H9 (cell line): ENCODE results near the gene PRKX. TPM values are rescaled to one million over a fixed set of nuclear protein-coding genes. Genes with fewer than 3 reads are reported as not detected.

Experiments used
- DNase-seq: peaks from one replicate; pipeline ENCODE4 v3.0.0-alpha.2; 2017
- H2AFZ ChIP-seq: one replicate; pipeline ENCODE4 v1.6.1; 2013; ENCODE audit warnings: mild to moderate bottlenecking, low read length, control low read depth, moderate library complexity
- H2AK5ac ChIP-seq: 2 replicates; pipeline ENCODE4 v1.6.1; 2013; ENCODE audit warnings: low read length, control low read depth, mixed read lengths; ENCODE audit not compliant: insufficient read length
- H2BK120ac ChIP-seq: one replicate; pipeline ENCODE4 v1.6.1; 2013; ENCODE audit warnings: low read depth, mild to moderate bottlenecking, low read length, control low read depth, inconsistent platforms; ENCODE audit not compliant: poor library complexity, severe bottlenecking
- H2BK12ac ChIP-seq: 2 replicates; pipeline ENCODE4 v1.6.1; 2013; ENCODE audit warnings: low read length, control low read depth, mixed read lengths, low read depth; ENCODE audit not compliant: insufficient read length
- H2BK15ac ChIP-seq: 2 replicates; pipeline ENCODE4 v1.6.1; 2013; ENCODE audit warnings: low read depth, low read length, control low read depth
- H2BK20ac ChIP-seq: one replicate; pipeline ENCODE4 v1.6.1; 2013; ENCODE audit warnings: low read depth, mild to moderate bottlenecking, low read length, control low read depth, inconsistent platforms; ENCODE audit not compliant: poor library complexity, severe bottlenecking
- H2BK5ac ChIP-seq: 2 replicates; pipeline ENCODE4 v1.6.1; 2013; ENCODE audit warnings: low read length, control low read depth, mixed read lengths; ENCODE audit not compliant: insufficient read length
- H3K14ac ChIP-seq: 2 replicates; pipeline ENCODE4 v1.6.1; 2013; ENCODE audit warnings: low read length, control low read depth; ENCODE audit not compliant: insufficient read depth
- H3K18ac ChIP-seq: 2 replicates; pipeline ENCODE4 v1.6.1; 2013; ENCODE audit warnings: low read depth, mild to moderate bottlenecking, mixed read lengths, low read length, control low read depth; ENCODE audit not compliant: insufficient read length
- H3K23ac ChIP-seq: 2 replicates; pipeline ENCODE4 v1.6.1; 2013; ENCODE audit warnings: low read length, control low read depth, mixed read lengths, low read depth; ENCODE audit not compliant: insufficient read length
- H3K23me2 ChIP-seq: 2 replicates; pipeline ENCODE4 v1.6.1; 2013; ENCODE audit warnings: low read depth, mild to moderate bottlenecking, mixed read lengths, low read length, control low read depth; ENCODE audit not compliant: insufficient read length, poor library complexity, severe bottlenecking
- H3K27ac ChIP-seq: 2 replicates; pipeline ENCODE4 v1.5.1; 2013; ENCODE audit warnings: low read length, control low read depth, mixed read lengths, low read depth; ENCODE audit not compliant: insufficient read length
- H3K27me3 ChIP-seq: 2 replicates; pipeline ENCODE4 v1.6.1; 2013; ENCODE audit warnings: low read length, control low read depth, inconsistent platforms; ENCODE audit not compliant: insufficient read depth
- H3K4ac ChIP-seq: 2 replicates; pipeline ENCODE4 v1.6.1; 2013; ENCODE audit warnings: low read depth, mild to moderate bottlenecking, control low read depth, inconsistent platforms, low read length, moderate library complexity
- H3K4me1 ChIP-seq: 2 replicates; pipeline ENCODE4 v1.6.1; 2013; ENCODE audit warnings: low read length, control low read depth, inconsistent platforms; ENCODE audit not compliant: insufficient read depth
- H3K4me2 ChIP-seq: 2 replicates; pipeline ENCODE4 v1.6.1; 2013; ENCODE audit warnings: low read length, control low read depth, mixed read lengths; ENCODE audit not compliant: insufficient read length, insufficient read depth
- H3K56ac ChIP-seq: 2 replicates; pipeline ENCODE4 v1.6.1; 2013; ENCODE audit warnings: low read depth, mild to moderate bottlenecking, mixed read lengths, low read length, control low read depth; ENCODE audit not compliant: insufficient read length
- H3K79me1 ChIP-seq: 2 replicates; pipeline ENCODE4 v1.6.1; 2013; ENCODE audit warnings: low read depth, mild to moderate bottlenecking, moderate library complexity, low read length, control low read depth, inconsistent platforms; ENCODE audit not compliant: insufficient read depth, poor library complexity, severe bottlenecking
- H3K79me2 ChIP-seq: 2 replicates; pipeline ENCODE4 v1.6.1; 2013; ENCODE audit warnings: low read length, control low read depth, inconsistent platforms; ENCODE audit not compliant: insufficient read depth
- H3K9ac ChIP-seq: 2 replicates; pipeline ENCODE4 v1.6.1; 2013; ENCODE audit warnings: low read length, control low read depth, mixed read lengths; ENCODE audit not compliant: insufficient read length; ENCODE audit errors: extremely low read depth
- H3K9me3 ChIP-seq: one replicate; pipeline ENCODE4 v1.6.1; 2013; ENCODE audit warnings: low read depth, low read length, inconsistent platforms; ENCODE audit not compliant: control insufficient read depth
- H3T11ph ChIP-seq: one replicate; pipeline ENCODE4 v1.6.1; 2013; ENCODE audit warnings: mild to moderate bottlenecking, low read length, control low read depth, inconsistent platforms
- H4K20me1 ChIP-seq: one replicate; pipeline ENCODE4 v1.6.1; 2013; ENCODE audit not compliant: control insufficient read depth, insufficient read length, insufficient read depth
- H4K5ac ChIP-seq: 2 replicates; pipeline ENCODE4 v1.6.1; 2013; ENCODE audit warnings: low read depth, mild to moderate bottlenecking, mixed read lengths, low read length, control low read depth; ENCODE audit not compliant: insufficient read length
- H4K8ac ChIP-seq: replicated peaks from 2 replicates; pipeline ENCODE4 v1.6.1; 2013; ENCODE audit warnings: low read length, control low read depth, mixed read lengths, low read depth; ENCODE audit not compliant: insufficient read length
- H4K91ac ChIP-seq: 2 replicates; pipeline ENCODE4 v1.6.1; 2013; ENCODE audit warnings: low read depth, mild to moderate bottlenecking, moderate library complexity, mixed read lengths, low read length, control low read depth; ENCODE audit not compliant: insufficient read length
- H3K27ac Mint-ChIP-seq, 3 experiments: 2 replicates in 2 of 3; 3 replicates in 1 of 3; pipeline ENCODE4 v1.8.0; 2020 to 2021; ENCODE audit warnings: mixed read lengths in 3 of 3, mild to moderate bottlenecking in 1 of 3, moderate library complexity in 1 of 3
- H3K27me3 Mint-ChIP-seq: 2 replicates; pipeline ENCODE4 v1.8.0; 2021; ENCODE audit warnings: low read depth, mild to moderate bottlenecking, moderate library complexity, mixed read lengths
- H3K36me3 Mint-ChIP-seq, 3 experiments: 2 replicates in 2 of 3; 3 replicates in 1 of 3; pipeline ENCODE4 v1.8.0; 2020 to 2021; ENCODE audit warnings: low read depth in 3 of 3, mixed read lengths in 3 of 3; ENCODE audit not compliant: insufficient read depth in 1 of 3
- H3K4me1 Mint-ChIP-seq, 2 experiments: 2 replicates each; pipeline ENCODE4 v1.8.0; 2020; ENCODE audit warnings: mixed read lengths in 2 of 2
- H3K4me3 Mint-ChIP-seq, 2 experiments: 2 replicates in 1 of 2; 3 replicates in 1 of 2; pipeline ENCODE4 v1.8.0; 2020 to 2021; ENCODE audit warnings: mild to moderate bottlenecking in 2 of 2, mixed read lengths in 2 of 2, moderate library complexity in 1 of 2
- H3K9me3 Mint-ChIP-seq, 2 experiments: 2 replicates in 1 of 2; 3 replicates in 1 of 2; pipeline ENCODE4 v1.8.0; 2020; ENCODE audit warnings: mild to moderate bottlenecking in 2 of 2, mixed read lengths in 2 of 2, moderate library complexity in 1 of 2
- WGBS: extraction: QIAGEN DNeasy Blood & Tissue Kit; methylation state at CpG from one replicate; pipeline ENCODE4 v1.1.7; 2013; ENCODE audit warnings: missing lambda C conversion rate, low lambda C conversion rate, mixed read lengths; ENCODE audit not compliant: insufficient read length; ENCODE audit errors: extremely low coverage; 5-methylcytosine and 5-hydroxymethylcytosine counted together
- total RNA-seq: library from RNA; stranded (reverse); gene quantifications from 2 replicates; pipeline ENCODE4 v1.2.1, GENCODE V29; 2021
- TF ChIP-seq, protein P1 (sequence below): fragments of 200-600 bp; sonication (generic); conservative IDR thresholded peaks from 3 replicates; pipeline ENCODE4 v1.8.0; 2021; ENCODE audit warnings: antibody characterized with exemption, mild to moderate bottlenecking

Gene PRKX
- total RNA-seq, 1 experiment from 2014 or later = 108 TPM

DNA sequence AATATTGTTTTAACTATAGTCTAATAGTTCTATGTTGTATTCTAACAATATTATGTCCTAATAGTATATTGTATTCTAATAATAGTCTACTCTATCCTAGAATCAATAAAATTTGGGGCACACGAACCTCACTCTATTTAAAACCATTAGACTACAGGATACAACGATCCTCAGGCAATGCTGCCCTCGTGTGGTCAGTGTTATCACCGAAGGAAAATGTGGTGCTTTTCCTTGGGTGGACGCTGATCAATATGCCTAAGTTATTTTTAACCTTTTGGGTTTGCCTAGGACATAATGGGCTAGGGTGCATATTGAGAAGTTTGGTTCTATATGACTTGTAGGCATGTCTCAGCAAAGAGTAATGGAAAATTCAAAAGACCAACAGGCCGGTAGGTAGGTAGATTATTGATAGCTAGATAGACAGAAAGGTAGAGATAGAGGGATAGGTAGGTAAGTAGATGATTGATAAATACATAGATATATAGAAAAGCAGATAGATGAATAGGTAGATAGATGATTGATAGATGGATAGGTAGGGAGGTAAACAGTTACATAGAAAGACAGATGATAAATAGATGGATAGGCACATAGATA is 75.1 kb downstream of the PRKX start:
- Histone ChIP-seq H3K18ac (no peak overlapping the region), H3K79me2 (no peaks in the 10 kb centered on the region), H3K79me1 (no peaks in the 10 kb centered on the region), H3K23me2 (no peaks in the 10 kb centered on the region), H3K56ac (no peak overlapping the region), H4K91ac (no peak overlapping the region), H2BK15ac (no peak overlapping the region), H3K9ac (no peak overlapping the region), H4K20me1 (no peaks in the 10 kb centered on the region), H3K4me1 (no peaks in the 10 kb centered on the region; the same call in 1 of the 2 replicates), H2AK5ac (no peak overlapping the region), H2BK20ac (no peak overlapping the region), H3T11ph (no peak overlapping the region), H4K8ac (no peak overlapping the region), H2BK12ac (no peak overlapping the region), H3K14ac (no peak overlapping the region), H3K23ac (no peak overlapping the region), H3K9me3 (no peaks in the 10 kb centered on the region), H3K4ac (no peak overlapping the region), H2AFZ (no peak overlapping the region), H3K27ac (no peak overlapping the region), H4K5ac (no peak overlapping the region), H3K4me2 (no peak overlapping the region), H2BK120ac (no peak overlapping the region), H3K27me3 (no peaks in the 10 kb centered on the region), H2BK5ac (no peak overlapping the region)
- Mint-ChIP-seq H3K27me3 (no peaks in the 10 kb centered on the region), H3K36me3 (peaks cover 17 to 53% (median 38%) of the 10 kb centered on the region in 3 experiments), H3K9me3 (no peaks in the 10 kb centered on the region), H3K27ac (no peak overlapping the region), H3K4me1 (peaks cover 14 to 22% of the 10 kb centered on the region in 2 experiments), H3K4me3 (no peak overlapping the region)
- DNase-seq = no peak
- TF ChIP-seq, protein P1, sequence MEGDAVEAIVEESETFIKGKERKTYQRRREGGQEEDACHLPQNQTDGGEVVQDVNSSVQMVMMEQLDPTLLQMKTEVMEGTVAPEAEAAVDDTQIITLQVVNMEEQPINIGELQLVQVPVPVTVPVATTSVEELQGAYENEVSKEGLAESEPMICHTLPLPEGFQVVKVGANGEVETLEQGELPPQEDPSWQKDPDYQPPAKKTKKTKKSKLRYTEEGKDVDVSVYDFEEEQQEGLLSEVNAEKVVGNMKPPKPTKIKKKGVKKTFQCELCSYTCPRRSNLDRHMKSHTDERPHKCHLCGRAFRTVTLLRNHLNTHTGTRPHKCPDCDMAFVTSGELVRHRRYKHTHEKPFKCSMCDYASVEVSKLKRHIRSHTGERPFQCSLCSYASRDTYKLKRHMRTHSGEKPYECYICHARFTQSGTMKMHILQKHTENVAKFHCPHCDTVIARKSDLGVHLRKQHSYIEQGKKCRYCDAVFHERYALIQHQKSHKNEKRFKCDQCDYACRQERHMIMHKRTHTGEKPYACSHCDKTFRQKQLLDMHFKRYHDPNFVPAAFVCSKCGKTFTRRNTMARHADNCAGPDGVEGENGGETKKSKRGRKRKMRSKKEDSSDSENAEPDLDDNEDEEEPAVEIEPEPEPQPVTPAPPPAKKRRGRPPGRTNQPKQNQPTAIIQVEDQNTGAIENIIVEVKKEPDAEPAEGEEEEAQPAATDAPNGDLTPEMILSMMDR = peak; percentile 91
- no CpG with 5 or more reads among the region's 6 CpGs for WGBS
